SK-N-SH (cell line): ENCODE results near the gene LAMTOR1. TPM values are rescaled to one million over a fixed set of nuclear protein-coding genes. Genes with fewer than 3 reads are reported as not detected.

Experiments used
- CTCF ChIA-PET: fragments of 300-600, 350-600 bp; formaldehyde crosslinking; extraction: SDS; loops from one replicate; lab custom pipeline; 2021; lab: Yijun Ruan, JAX
- POLR2A ChIA-PET: fragments of 350-600 bp; sonication (Branson Sonifier 250); formaldehyde crosslinking; extraction: SDS; loops from one replicate; lab custom pipeline; 2020; ENCODE audit warnings: antibody characterized with exemption, inconsistent platforms; lab: Yijun Ruan, JAX
- DNase-seq: peaks from one replicate; pipeline ENCODE4 v3.0.0; 2012
- H2AFZ ChIP-seq: fragments of 200-600 bp; sonication (generic); 2 replicates; pipeline ENCODE4 v1.8.1; 2016; ENCODE audit warnings: antibody characterized with exemption, mild to moderate bottlenecking, low read depth
- H3F3A ChIP-seq: fragments of 200-600 bp; sonication (generic); replicated peaks from 2 replicates; pipeline ENCODE3; 2016; ENCODE audit warnings: antibody characterized with exemption, mild to moderate bottlenecking; ENCODE audit not compliant: insufficient read depth
- H3K27ac ChIP-seq, 2 experiments: fragments of 200-500 bp in 1 of 2; fragments of 200-600 bp in 1 of 2; sonication (Bioruptor generic) in 1 of 2; sonication (generic), shearing (Covaris generic) in 1 of 2; 2 replicates each; pipeline versions ENCODE4 v1.5.1 to v1.6.1; 2014 to 2016; ENCODE audit warnings: low read depth in 2 of 2, inconsistent platforms in 1 of 2, low read length in 1 of 2, mild to moderate bottlenecking in 1 of 2, mixed read lengths in 1 of 2
- H3K27me3 ChIP-seq: fragments of 200-600 bp; sonication (generic), shearing (Covaris generic); 2 replicates; pipeline ENCODE4 v1.6.1; 2016; ENCODE audit warnings: mixed run types; ENCODE audit not compliant: insufficient read depth
- H3K36me3 ChIP-seq, 2 experiments: fragments of 200-500 bp in 1 of 2; fragments of 200-600 bp in 1 of 2; sonication (Bioruptor generic) in 1 of 2; sonication (generic) in 1 of 2; replicated peaks in 1 of 2; 2 replicates each; pipeline versions ENCODE3 to v1.5.1; 2014 to 2016; ENCODE audit warnings: low read length in 1 of 2, mild to moderate bottlenecking in 1 of 2; ENCODE audit not compliant: insufficient read depth in 2 of 2, control insufficient read depth in 1 of 2
- H3K4me1 ChIP-seq, 2 experiments: fragments of 200-500 bp in 1 of 2; fragments of 200-600 bp in 1 of 2; sonication (Bioruptor generic) in 1 of 2; sonication (generic), shearing (Covaris generic) in 1 of 2; 2 replicates each; pipeline versions ENCODE4 v1.5.1 to v1.6.1; 2014 to 2016; ENCODE audit warnings: low read depth in 1 of 2, low read length in 1 of 2, mixed run types in 1 of 2; ENCODE audit not compliant: insufficient read depth in 2 of 2, control insufficient read depth in 1 of 2
- H3K4me2 ChIP-seq: fragments of 200-600 bp; sonication (generic), shearing (Covaris generic); 2 replicates; pipeline ENCODE4 v1.6.1; 2017; ENCODE audit warnings: mixed run types
- H3K4me3 ChIP-seq, 2 experiments: fragments of 200-500 bp in 1 of 2; fragments of 200-600 bp in 1 of 2; sonication (Bioruptor generic) in 1 of 2; sonication (generic), shearing (Covaris generic) in 1 of 2; 2 replicates each; pipeline versions ENCODE4 v1.5.1 to v1.8.1; 2014 to 2016; ENCODE audit warnings: low read depth in 2 of 2, inconsistent platforms in 1 of 2, low read length in 1 of 2, mild to moderate bottlenecking in 1 of 2, mixed read lengths in 1 of 2, moderate library complexity in 1 of 2
- H3K79me2 ChIP-seq: fragments of 200-600 bp; sonication (generic); 2 replicates; pipeline ENCODE4 v1.8.1; 2017; ENCODE audit warnings: mild to moderate bottlenecking; ENCODE audit not compliant: insufficient read depth
- H3K9ac ChIP-seq: fragments of 200-600 bp; sonication (generic); 2 replicates; pipeline ENCODE4 v1.6.1; 2017; ENCODE audit warnings: mixed run types
- H3K9me2 ChIP-seq: fragments of 200-600 bp; sonication (generic); 2 replicates; pipeline ENCODE4 v1.6.1; 2017; ENCODE audit warnings: mixed run types
- H3K9me3 ChIP-seq: fragments of 200-600 bp; sonication (generic); 2 replicates; pipeline ENCODE4 v1.6.1; 2017; ENCODE audit warnings: mixed run types, mild to moderate bottlenecking, moderate library complexity
- H4K20me1 ChIP-seq: fragments of 200-600 bp; sonication (generic); 2 replicates; pipeline ENCODE4 v1.6.1; 2017; ENCODE audit warnings: mild to moderate bottlenecking, mixed run types; ENCODE audit not compliant: insufficient read depth
- CHD2 ChIP-seq: fragments of 150-350 bp; IDR thresholded peaks from 2 replicates; pipeline ENCODE4 v1.6.1; 2018; ENCODE audit warnings: low read length; ENCODE audit not compliant: partially characterized antibody
- EP300 ChIP-seq, 2 experiments: IDR thresholded peaks; 2 replicates each; pipeline versions ENCODE4 v1.4.0 to v1.6.1; 2012; ENCODE audit warnings: borderline replicate concordance in 1 of 2, low read depth in 1 of 2, low read length in 1 of 2
- GABPA ChIP-seq: IDR thresholded peaks from 2 replicates; pipeline ENCODE4 v1.4.0; 2012; ENCODE audit warnings: low read depth, mild to moderate bottlenecking
- GATA2 ChIP-seq: sonication (generic); formaldehyde crosslinking; IDR thresholded peaks from 2 replicates; pipeline ENCODE4 v1.5.0; 2020; ENCODE audit warnings: mild to moderate bottlenecking, missing genetic modification reagents
- MXI1 ChIP-seq: IDR thresholded peaks from 2 replicates; pipeline ENCODE4 v1.6.1; 2012; ENCODE audit warnings: mild to moderate bottlenecking, low read depth, low read length, improper control_type of control experiment
- PBX3 ChIP-seq: IDR thresholded peaks from 2 replicates; pipeline ENCODE4; 2012
- RAD21 ChIP-seq: IDR thresholded peaks from 2 replicates; pipeline ENCODE4 v1.6.1; 2012; ENCODE audit warnings: mild to moderate bottlenecking, low read length
- RCOR1 ChIP-seq: fragments of 150-350 bp; IDR thresholded peaks from 2 replicates; pipeline ENCODE4 v1.6.1; 2017; ENCODE audit warnings: antibody characterized with exemption, low read length
- SIN3A ChIP-seq: IDR thresholded peaks from 2 replicates; pipeline ENCODE4 v1.6.1; 2012; ENCODE audit warnings: low read depth, mild to moderate bottlenecking, low read length, moderate library complexity, borderline replicate concordance
- TCF12 ChIP-seq: IDR thresholded peaks from 2 replicates; pipeline ENCODE4 v1.4.0; 2012
- WGBS: methylation state at CpG from one replicate; pipeline ENCODE4 v1.1.6; 2017; ENCODE audit warnings: low lambda C conversion rate; 5-methylcytosine and 5-hydroxymethylcytosine counted together
- polyA plus RNA-seq, 3 experiments: library from polyadenylated mRNA; depleted of rRNA; stranded (reverse); fragments of >200 nt; gene quantifications; 2 replicates each; pipeline ENCODE4 v1.2.3, GENCODE V29; 2012

LAMTOR1 gene
- polyA plus RNA-seq, 1 of the 3 experiments (the other 2 are of a cell fraction) = 128 TPM

DNA sequence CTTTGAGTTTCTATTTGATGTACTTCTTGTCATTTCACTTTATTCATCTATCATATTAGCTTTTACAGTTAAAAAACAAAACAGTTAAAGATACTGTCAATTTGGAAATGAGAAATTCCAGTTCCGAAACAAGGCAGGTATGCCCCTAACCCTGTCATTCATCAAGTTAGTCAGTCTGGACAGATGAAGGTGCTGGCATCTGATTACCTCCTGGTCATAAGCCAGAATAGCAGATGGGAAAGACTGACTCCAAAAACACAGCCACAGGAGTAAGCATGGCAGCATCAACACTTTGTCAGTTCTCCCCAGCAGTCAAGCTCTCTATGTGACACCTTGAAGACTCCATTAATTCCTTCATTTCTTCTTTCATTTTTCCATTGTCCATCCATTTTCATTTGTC lies 18.1 kb downstream of the LAMTOR1 start:
- H3K36me3 ChIP-seq = peaks cover under 1 to 29% of the 10 kb centered on the region in 2 experiments
- no peak overlapping the region for H3K4me3 ChIP-seq
- H3K9ac ChIP-seq = no peak overlapping the region
- no peak overlapping the region for H3K4me2 ChIP-seq
- no peaks in the 10 kb centered on the region for H4K20me1 ChIP-seq
- ChIA-PET POLR2A (interaction anchor here (1.0 to 2.3 kb wide), 4 partner anchors 44 to 159 kb away, joined by 4 to 7 read pairs (median 6); partner anchors contain the start of gene PHOX2A), CTCF (interaction anchor here (0.8 to 7.8 kb wide), 13 partner anchors 11 to 348 kb away, joined by 3 to 99 read pairs (median 5); partner anchors contain the start of gene LAMTOR1)
- TF ChIP-seq CHD2 (peak; percentile 31), EP300 (IDR thresholded peaks at IDR 0.05; ENCODE audit: borderline replicate concordance in 1 of 2, low read depth in 1 of 2, low read length in 1 of 2) (peak in 1 of 2 experiments; percentile 74; a peak in 2 of 4 replicates), RCOR1 (peak; percentile 70; the same call in 1 of the 2 replicates), GABPA (no peak), GATA2 (peak; percentile 62), TCF12 (peak; percentile 55), RAD21 (no peak), SIN3A (0 out of 2 replicates have a peak, but pooled peaks have one; percentile 15), MXI1 (peak; percentile 50; the same call in 1 of the 2 replicates), PBX3 (peak; percentile 29; the same call in 1 of the 2 replicates)
- peak; percentile 22 for DNase-seq
- no peaks in the 10 kb centered on the region for H3K27me3 ChIP-seq
- peak overlapping the region in 1 of 2 experiments; percentile 44; a peak in 2 of 4 replicates for H3K27ac ChIP-seq
- no peak overlapping the region for H2AFZ ChIP-seq
- H3K9me2 ChIP-seq = no peaks in the 10 kb centered on the region
- H3F3A ChIP-seq = peaks cover 3% of the 10 kb centered on the region
- 70% methylated on average over 1 of the region's 1 CpG for WGBS
- peaks cover 0 to 38% of the 10 kb centered on the region in 2 experiments; a peak in 3 of 4 replicates for H3K4me1 ChIP-seq
- no peaks in the 10 kb centered on the region for H3K9me3 ChIP-seq
- peaks cover 2% of the 10 kb centered on the region; the same call in 1 of the 2 replicates for H3K79me2 ChIP-seq

- CTCF ChIA-PET = interaction anchor here (1.2 to 7.8 kb wide), 7 partner anchors 16 to 349 kb away, joined by 3 to 99 read pairs (median 5); no protein-coding TSS in a partner anchor
These were observed 19.0 kb downstream of the LAMTOR1 start for GRCh38 chr11:72084076-72084475.

More at GRCh38 chr11:72084076-72084475, 19.0 kb downstream of the LAMTOR1 start:
- peak in 1 of 2 experiments; percentile 18; a peak in 1 of 4 replicates for TF ChIP-seq EP300 (IDR thresholded peaks at IDR 0.05; ENCODE audit: borderline replicate concordance in 1 of 2, low read depth in 1 of 2, low read length in 1 of 2)
- no peak for TF ChIP-seq TCF12
- Histone ChIP-seq H3K9me2 (no peaks in the 10 kb centered on the region), H3K9me3 (no peaks in the 10 kb centered on the region), H3K27ac (peak overlapping the region in 1 of 2 experiments; percentile 44; a peak in 2 of 4 replicates), H3K36me3 (peaks cover 0 to 23% of the 10 kb centered on the region in 2 experiments), H3K4me3 (no peak overlapping the region), H4K20me1 (no peaks in the 10 kb centered on the region), H3K4me2 (no peak overlapping the region), H3F3A (peaks cover 3% of the 10 kb centered on the region), H3K27me3 (no peaks in the 10 kb centered on the region), H2AFZ (no peak overlapping the region), H3K79me2 (peaks cover 11% of the 10 kb centered on the region), H3K9ac (no peak overlapping the region), H3K4me1 (peaks cover 0 to 33% of the 10 kb centered on the region in 2 experiments; a peak in 3 of 4 replicates)
- no peak for DNase-seq
- POLR2A ChIA-PET = interaction anchor here (0.6 to 1.6 kb wide), 3 partner anchors 36 to 160 kb away, joined by 4 to 5 read pairs (median 4); partner anchors contain the start of gene PHOX2A
- WGBS = 75% methylated on average over 4 of the region's 4 CpGs
